DND-41 (cell line): ENCODE measurements around the gene RGS1.
A peak's percentile ranks its signal among the peaks of the same experiment; 100 is the strongest.

Experiments used
- ATAC-seq: fragments of 200-7000 bp; cut with Tn5 transposase; 3 replicates; pipeline ENCODE4 v1.9.1; 2021; ENCODE audit warnings: low read depth; ENCODE audit not compliant: insufficient read depth
- DNase-seq: peaks from one replicate; pipeline ENCODE4 v3.0.0-alpha.2; 2020
- H2AFZ ChIP-seq: 2 replicates; pipeline ENCODE4 v1.6.0; 2012; ENCODE audit warnings: low read depth, low read length
- H3K27ac ChIP-seq: 2 replicates; pipeline ENCODE4 v1.5.1; 2012; ENCODE audit warnings: low read length, inconsistent platforms
- H3K27me3 ChIP-seq: fragments of 200-600 bp; sonication (generic); 2 replicates; pipeline ENCODE4 v1.6.0; 2012; ENCODE audit warnings: low read length, mild to moderate bottlenecking, inconsistent platforms; ENCODE audit not compliant: insufficient read depth, poor library complexity
- H3K36me3 ChIP-seq: 2 replicates; pipeline ENCODE4 v1.5.1; 2012; ENCODE audit warnings: low read length, inconsistent platforms; ENCODE audit not compliant: insufficient read depth
- H3K4me1 ChIP-seq: 2 replicates; pipeline ENCODE4 v1.5.1; 2012; ENCODE audit warnings: mild to moderate bottlenecking, low read length; ENCODE audit not compliant: insufficient read depth
- H3K4me2 ChIP-seq: 2 replicates; pipeline ENCODE4 v1.6.0; 2012; ENCODE audit warnings: mild to moderate bottlenecking, moderate library complexity, low read length, inconsistent platforms; ENCODE audit not compliant: insufficient read depth
- H3K4me3 ChIP-seq, 2 experiments: fragments of 200-600 bp in 1 of 2; shearing (Covaris generic) in 1 of 2; 2 replicates each; pipeline ENCODE4 v1.5.1; 2012 to 2016; ENCODE audit warnings: inconsistent platforms in 2 of 2, low read length in 2 of 2, mild to moderate bottlenecking in 2 of 2, low read depth in 1 of 2, moderate library complexity in 1 of 2
- H3K79me2 ChIP-seq: 2 replicates; pipeline ENCODE4 v1.6.0; 2012; ENCODE audit warnings: low read length, inconsistent platforms; ENCODE audit not compliant: insufficient read depth
- H3K9ac ChIP-seq: 2 replicates; pipeline ENCODE4 v1.6.0; 2012; ENCODE audit warnings: low read depth, mild to moderate bottlenecking, inconsistent platforms, low read length, moderate library complexity
- H3K9me3 ChIP-seq: 2 replicates; pipeline ENCODE4 v1.5.1; 2012; ENCODE audit warnings: low read length, moderate library complexity, mild to moderate bottlenecking, inconsistent platforms; ENCODE audit not compliant: insufficient read depth, severe bottlenecking
- H4K20me1 ChIP-seq: 2 replicates; pipeline ENCODE4 v1.6.0; 2012; ENCODE audit warnings: low read length; ENCODE audit not compliant: insufficient read depth
- EZH2 ChIP-seq: IDR thresholded peaks from 3 replicates; pipeline ENCODE4 v1.6.1; 2012; ENCODE audit warnings: borderline replicate concordance, low read depth, mild to moderate bottlenecking, moderate library complexity, low read length, inconsistent platforms; ENCODE audit not compliant: severe bottlenecking
- TF ChIP-seq, protein P1 (sequence below): IDR thresholded peaks from 2 replicates; pipeline ENCODE4 v1.5.1; 2012; ENCODE audit warnings: borderline replicate concordance, low read length, moderate library complexity, mild to moderate bottlenecking; ENCODE audit not compliant: poor library complexity, severe bottlenecking; ENCODE audit errors: extremely low read depth

RGS1 gene, protein sequence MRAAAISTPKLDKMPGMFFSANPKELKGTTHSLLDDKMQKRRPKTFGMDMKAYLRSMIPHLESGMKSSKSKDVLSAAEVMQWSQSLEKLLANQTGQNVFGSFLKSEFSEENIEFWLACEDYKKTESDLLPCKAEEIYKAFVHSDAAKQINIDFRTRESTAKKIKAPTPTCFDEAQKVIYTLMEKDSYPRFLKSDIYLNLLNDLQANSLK

GRCh38 chr1:192575499-192576189, at the start of gene RGS1:
TSS of gene RGS1 (plus strand) at chr1:192575773. CDS start at chr1:192575793, 20 bp downstream.
- no peaks in the 10 kb centered on the region for H3K27me3 ChIP-seq
- no peaks in the 10 kb centered on the region for H3K9me3 ChIP-seq
- peaks cover 57% of the 10 kb centered on the region for H3K4me1 ChIP-seq
- H3K4me3 ChIP-seq, result peak within 1 kb of the TSS; percentile 50 to 68
- DNase-seq (peak; percentile 86), ATAC-seq (peak; percentile 72)
- peaks cover 49% of the 10 kb centered on the region for H3K36me3 ChIP-seq
- peaks cover 4% of the 10 kb centered on the region; the same call in 1 of the 2 replicates for H4K20me1 ChIP-seq
- no peak within 1 kb of the TSS for H2AFZ ChIP-seq
- peak within 1 kb of the TSS; percentile 68 for H3K4me2 ChIP-seq
- TF ChIP-seq, protein P1, sequence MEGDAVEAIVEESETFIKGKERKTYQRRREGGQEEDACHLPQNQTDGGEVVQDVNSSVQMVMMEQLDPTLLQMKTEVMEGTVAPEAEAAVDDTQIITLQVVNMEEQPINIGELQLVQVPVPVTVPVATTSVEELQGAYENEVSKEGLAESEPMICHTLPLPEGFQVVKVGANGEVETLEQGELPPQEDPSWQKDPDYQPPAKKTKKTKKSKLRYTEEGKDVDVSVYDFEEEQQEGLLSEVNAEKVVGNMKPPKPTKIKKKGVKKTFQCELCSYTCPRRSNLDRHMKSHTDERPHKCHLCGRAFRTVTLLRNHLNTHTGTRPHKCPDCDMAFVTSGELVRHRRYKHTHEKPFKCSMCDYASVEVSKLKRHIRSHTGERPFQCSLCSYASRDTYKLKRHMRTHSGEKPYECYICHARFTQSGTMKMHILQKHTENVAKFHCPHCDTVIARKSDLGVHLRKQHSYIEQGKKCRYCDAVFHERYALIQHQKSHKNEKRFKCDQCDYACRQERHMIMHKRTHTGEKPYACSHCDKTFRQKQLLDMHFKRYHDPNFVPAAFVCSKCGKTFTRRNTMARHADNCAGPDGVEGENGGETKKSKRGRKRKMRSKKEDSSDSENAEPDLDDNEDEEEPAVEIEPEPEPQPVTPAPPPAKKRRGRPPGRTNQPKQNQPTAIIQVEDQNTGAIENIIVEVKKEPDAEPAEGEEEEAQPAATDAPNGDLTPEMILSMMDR, result no peak
- no peak for TF ChIP-seq EZH2
- peaks cover 67% of the 10 kb centered on the region for H3K79me2 ChIP-seq
- H3K27ac ChIP-seq, result peak within 1 kb of the TSS; percentile 86
- H3K9ac ChIP-seq, result peak within 1 kb of the TSS; percentile 71

DNA sequence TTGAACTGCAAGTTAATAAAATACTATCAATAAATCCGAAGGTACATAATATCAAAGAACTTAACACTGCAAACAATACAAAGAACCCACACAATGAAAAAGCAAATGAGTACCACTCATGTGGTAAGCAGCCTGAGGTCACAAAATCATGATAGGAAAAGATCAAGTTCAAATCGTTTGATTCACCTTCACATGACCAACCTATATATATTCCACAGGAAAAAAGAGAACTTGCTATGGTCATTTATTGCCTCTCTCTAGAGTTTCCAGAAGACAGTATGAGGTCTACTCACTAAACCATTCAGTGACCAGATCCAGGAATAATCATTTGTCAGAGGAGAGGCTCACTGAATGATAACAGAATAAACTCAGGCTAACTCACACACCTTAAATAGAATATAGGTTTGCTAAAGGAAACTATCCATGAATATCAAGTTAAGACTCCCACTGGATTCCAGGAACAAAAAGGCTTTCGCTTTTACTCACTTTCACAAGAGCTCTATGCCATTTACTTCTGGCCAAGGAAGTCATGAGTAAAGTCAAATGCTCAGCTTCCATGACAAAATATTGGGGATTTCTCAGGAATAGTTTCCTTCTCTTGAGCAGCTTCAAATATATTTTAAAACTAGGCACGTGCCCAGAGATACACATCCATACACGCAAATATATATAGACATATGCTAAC, 48.3 kb upstream of the RGS1 start:
- Histone ChIP-seq H2AFZ (no peak overlapping the region), H3K79me2 (no peaks in the 10 kb centered on the region), H3K4me1 (peaks cover 57% of the 10 kb centered on the region), H3K9ac (no peak overlapping the region), H4K20me1 (no peaks in the 10 kb centered on the region), H3K27me3 (no peaks in the 10 kb centered on the region), H3K27ac (no peak overlapping the region), H3K4me3 (no peak overlapping the region), H3K36me3 (no peaks in the 10 kb centered on the region), H3K4me2 (no peak overlapping the region), H3K9me3 (no peaks in the 10 kb centered on the region)
- DNase-seq (no peak), ATAC-seq (no peak)
- TF ChIP-seq, protein P1, result no peak
- TF ChIP-seq EZH2, result no peak

DNA sequence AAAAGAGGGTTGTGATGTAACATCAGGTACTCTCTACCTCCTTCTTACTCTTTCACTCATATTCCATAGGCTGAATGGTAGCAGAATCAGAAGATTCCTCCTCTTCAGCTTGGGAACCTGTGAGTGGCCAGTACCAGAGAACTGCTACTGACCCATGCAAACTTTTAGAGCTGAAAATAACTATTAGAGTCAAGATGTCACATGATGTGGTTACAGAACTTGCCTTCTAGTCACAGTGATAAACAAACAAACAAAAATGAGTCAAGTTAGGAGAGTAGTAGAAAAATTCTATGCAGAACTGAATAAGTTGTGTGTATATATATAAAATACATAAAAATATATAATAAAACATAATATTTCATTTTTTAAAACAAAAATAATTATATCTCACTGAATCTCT, 47.6 kb upstream of the RGS1 start:
- no peak overlapping the region for H3K4me2 ChIP-seq

More for the DNA sequence above, 47.6 kb upstream of the RGS1 start:
- Histone ChIP-seq H4K20me1 (no peaks in the 10 kb centered on the region), H3K27ac (no peak overlapping the region), H2AFZ (no peak overlapping the region), H3K9ac (no peak overlapping the region), H3K4me3 (no peak overlapping the region), H3K4me1 (peaks cover 51% of the 10 kb centered on the region), H3K79me2 (no peaks in the 10 kb centered on the region), H3K27me3 (no peaks in the 10 kb centered on the region), H3K9me3 (no peaks in the 10 kb centered on the region), H3K36me3 (no peaks in the 10 kb centered on the region)
- TF ChIP-seq EZH2, result no peak
- TF ChIP-seq, protein P1, result no peak
- no peak for ATAC-seq
- no peak for DNase-seq
